HPDE6-E6E7 (cell line): ENCODE data around the gene RNF145.

Source experiments
- DNase-seq: peaks from one replicate; pipeline ENCODE4 v3.0.0; 2011; ENCODE audit warnings: missing footprints; ENCODE audit errors: extremely low spot score

The RNF145 gene

GRCh38 chr5:159113405-159113804 lies 95.9 kb downstream of the RNF145 start:
- DNase-seq = no peak

DNA sequence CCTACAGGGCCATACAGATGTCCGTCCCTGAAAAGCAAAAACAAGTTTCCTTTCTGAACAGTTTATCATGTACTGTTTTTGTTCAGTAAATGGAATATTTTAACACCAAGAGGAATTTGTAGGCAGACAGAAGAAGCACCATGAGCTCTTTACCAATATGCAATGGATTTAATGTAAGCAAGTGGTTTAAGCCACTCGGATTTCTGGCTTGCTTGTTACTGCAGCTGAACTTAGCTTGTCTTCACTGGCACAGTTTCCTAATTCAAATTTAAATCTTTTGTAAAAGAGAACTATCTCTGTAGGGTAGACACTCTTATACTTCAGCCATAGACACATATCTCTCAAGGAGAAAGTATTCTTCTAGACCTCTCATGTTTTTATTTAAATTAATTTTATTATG lies 96.9 kb downstream of the RNF145 start:
- DNase-seq = no peak
